ENCODE results near the gene SUN1.
"Not testable (repeated sequence)": the region's sequence is repeated elsewhere in the genome, so short reads cannot be mapped to it uniquely, and the experiment has no call there.

SUN1 gene

DNA sequence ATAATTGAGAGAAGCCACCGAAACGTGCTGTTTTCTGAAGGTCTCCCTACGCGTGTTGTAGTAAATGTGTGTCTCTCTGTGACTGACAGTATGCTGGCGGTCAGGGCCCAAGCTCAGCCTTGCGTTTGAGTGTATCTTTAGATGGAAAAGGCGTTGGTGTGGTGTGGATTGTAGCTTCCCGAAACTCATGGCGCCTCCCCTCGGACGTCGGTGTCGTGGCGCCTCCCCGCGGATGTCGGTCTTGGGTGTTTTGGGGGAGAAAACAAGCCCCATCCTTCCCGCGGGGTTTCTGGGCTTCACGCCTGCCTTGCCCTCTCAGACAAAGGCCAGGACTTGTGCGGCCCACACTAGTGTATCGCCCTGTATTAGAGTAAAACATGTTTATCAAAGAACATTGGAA is 12.8 kb downstream of the SUN1 start:
- peaks cover 78% of the 10 kb centered on the region for H3K36me3 Mint-ChIP-seq (ENCODE audit: low read depth)

DNA sequence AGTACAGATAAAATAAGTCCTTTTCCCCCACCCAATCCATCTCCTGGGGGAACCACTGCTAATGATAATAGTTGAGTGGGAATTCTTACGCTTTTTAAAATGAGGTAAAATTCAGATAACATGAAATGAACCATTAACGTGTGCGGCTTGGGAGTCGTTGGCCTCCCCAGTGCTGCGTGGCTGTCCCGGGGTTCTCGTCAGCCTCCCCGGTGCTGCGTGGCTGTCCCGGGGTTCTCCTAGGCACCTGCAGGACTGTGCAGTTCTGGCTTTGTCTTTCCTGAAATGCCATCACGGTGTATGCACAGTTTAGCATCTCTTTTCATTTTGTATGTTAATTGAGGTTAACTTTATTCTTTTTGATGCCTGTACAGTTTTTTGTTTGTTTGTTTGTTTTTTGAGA is 13.5 kb downstream of the SUN1 start:
- Mint-ChIP-seq H3K36me3 (ENCODE audit: low read depth) (peaks cover 76% of the 10 kb centered on the region), H3K27ac (no peak overlapping the region), H3K9me3 (peaks cover 9% of the 10 kb centered on the region), H3K27me3 (ENCODE audit: low read depth, poor library complexity) (no peaks in the 10 kb centered on the region), H3K4me3 (no peak overlapping the region), H3K4me1 (peaks cover 14% of the 10 kb centered on the region)
- TF ChIP-seq, protein P1, sequence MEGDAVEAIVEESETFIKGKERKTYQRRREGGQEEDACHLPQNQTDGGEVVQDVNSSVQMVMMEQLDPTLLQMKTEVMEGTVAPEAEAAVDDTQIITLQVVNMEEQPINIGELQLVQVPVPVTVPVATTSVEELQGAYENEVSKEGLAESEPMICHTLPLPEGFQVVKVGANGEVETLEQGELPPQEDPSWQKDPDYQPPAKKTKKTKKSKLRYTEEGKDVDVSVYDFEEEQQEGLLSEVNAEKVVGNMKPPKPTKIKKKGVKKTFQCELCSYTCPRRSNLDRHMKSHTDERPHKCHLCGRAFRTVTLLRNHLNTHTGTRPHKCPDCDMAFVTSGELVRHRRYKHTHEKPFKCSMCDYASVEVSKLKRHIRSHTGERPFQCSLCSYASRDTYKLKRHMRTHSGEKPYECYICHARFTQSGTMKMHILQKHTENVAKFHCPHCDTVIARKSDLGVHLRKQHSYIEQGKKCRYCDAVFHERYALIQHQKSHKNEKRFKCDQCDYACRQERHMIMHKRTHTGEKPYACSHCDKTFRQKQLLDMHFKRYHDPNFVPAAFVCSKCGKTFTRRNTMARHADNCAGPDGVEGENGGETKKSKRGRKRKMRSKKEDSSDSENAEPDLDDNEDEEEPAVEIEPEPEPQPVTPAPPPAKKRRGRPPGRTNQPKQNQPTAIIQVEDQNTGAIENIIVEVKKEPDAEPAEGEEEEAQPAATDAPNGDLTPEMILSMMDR (IDR thresholded peaks at IDR 0.05): no peak
- no peak for DNase-seq

More for the DNA sequence above, 12.8 kb downstream of the SUN1 start:
- Mint-ChIP-seq H3K9me3 (peaks cover 9% of the 10 kb centered on the region), H3K4me1 (peaks cover 14% of the 10 kb centered on the region), H3K27ac (peak overlapping the region; percentile 39), H3K4me3 (no peak overlapping the region), H3K27me3 (ENCODE audit: low read depth, poor library complexity) (no peaks in the 10 kb centered on the region)
- TF ChIP-seq, protein P1 (IDR thresholded peaks at IDR 0.05): no peak
- no peak for DNase-seq

DNA sequence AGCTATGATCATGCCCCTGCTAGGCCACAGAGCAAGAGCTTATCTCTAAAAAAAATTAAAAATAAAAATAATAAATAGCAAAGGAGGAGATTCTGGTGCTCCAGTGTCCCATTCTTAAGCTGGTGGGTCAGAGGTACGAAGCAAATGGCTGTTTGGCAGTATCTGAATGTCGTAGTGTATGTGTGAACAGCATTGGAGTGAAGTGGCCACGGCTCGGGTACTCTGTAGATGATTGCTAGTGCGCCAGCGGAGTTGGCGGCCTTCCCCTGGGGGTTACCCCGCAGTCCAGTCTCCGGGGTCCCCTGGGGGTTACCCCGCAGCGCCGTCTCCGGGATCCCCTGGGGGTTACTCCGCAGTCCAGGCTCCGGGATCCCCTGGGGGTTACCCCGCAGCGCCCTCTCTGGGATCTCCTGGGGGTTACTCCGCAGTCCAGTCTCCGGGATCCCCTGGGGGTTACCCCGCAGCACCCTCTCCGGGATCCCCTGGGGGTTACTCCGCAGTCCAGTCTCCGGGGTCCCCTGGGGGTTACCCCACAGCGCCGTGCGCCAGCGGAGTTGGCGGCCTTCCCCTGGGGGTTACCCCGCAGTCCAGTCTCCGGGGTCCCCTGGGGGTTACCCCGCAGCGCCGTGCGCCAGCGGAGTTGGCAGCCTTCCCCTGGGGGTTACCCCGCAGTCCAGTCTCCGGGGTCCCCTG is 14.8 kb downstream of the SUN1 start:
- H3K9me3 Mint-ChIP-seq; DNase-seq; H3K4me3 Mint-ChIP-seq; H3K27ac Mint-ChIP-seq; H3K4me1 Mint-ChIP-seq; H3K27me3 Mint-ChIP-seq (ENCODE audit: low read depth, poor library complexity): not testable (repeated sequence)
- H3K36me3 Mint-ChIP-seq (ENCODE audit: low read depth): peaks cover 72% of the 10 kb centered on the region

DNA sequence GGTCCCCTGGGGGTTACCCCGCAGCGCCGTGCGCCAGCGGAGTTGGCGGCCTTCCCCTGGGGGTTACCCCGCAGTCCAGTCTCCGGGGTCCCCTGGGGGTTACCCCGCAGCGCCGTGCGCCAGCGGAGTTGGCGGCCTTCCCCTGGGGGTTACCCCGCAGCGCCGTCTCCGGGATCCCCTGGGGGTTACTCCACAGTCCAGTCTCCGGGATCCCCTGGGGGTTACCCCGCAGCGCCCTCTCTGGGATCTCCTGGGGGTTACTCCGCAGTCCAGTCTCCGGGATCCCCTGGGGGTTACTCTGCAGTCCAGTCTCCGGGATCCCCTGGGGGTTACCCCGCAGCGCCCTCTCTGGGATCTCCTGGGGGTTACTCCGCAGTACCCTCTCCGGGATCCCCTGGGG is 15.5 kb downstream of the SUN1 start:
- H3K4me1 Mint-ChIP-seq; H3K9me3 Mint-ChIP-seq; DNase-seq; H3K27me3 Mint-ChIP-seq (ENCODE audit: low read depth, poor library complexity); H3K4me3 Mint-ChIP-seq; H3K27ac Mint-ChIP-seq: not testable (repeated sequence)
- H3K36me3 Mint-ChIP-seq (ENCODE audit: low read depth): peaks cover 71% of the 10 kb centered on the region

DNA sequence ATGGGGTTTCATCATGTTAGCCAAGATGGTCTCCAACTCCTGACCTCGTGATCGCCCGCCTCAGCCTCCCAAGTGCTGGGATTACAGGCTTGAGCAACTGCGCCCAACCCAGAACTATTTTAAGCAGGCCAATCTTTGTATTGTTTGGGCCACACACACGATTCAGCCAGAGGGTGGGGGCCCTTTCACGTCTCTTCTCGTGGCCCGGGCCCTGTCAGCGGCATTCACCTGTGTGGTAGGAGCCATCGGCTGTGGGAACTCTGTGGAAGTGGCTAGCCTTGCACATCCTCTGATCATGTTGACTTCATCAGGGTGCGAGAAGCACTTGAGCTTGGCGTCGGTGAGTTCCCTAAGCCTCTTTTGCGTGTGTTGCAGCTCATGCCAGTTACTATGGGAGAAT is 16.9 kb downstream of the SUN1 start:
- H3K36me3 Mint-ChIP-seq (ENCODE audit: low read depth): peaks cover 71% of the 10 kb centered on the region
- H3K27me3 Mint-ChIP-seq (ENCODE audit: low read depth, poor library complexity): no peaks in the 10 kb centered on the region
- no peak for DNase-seq
- no peak overlapping the region for H3K4me3 Mint-ChIP-seq
- H3K27ac Mint-ChIP-seq: peak overlapping the region; percentile 61
- H3K9me3 Mint-ChIP-seq: peaks cover 9% of the 10 kb centered on the region
- H3K4me1 Mint-ChIP-seq: no peaks in the 10 kb centered on the region
- TF ChIP-seq, protein P1 (IDR thresholded peaks at IDR 0.05): no peak

DNA sequence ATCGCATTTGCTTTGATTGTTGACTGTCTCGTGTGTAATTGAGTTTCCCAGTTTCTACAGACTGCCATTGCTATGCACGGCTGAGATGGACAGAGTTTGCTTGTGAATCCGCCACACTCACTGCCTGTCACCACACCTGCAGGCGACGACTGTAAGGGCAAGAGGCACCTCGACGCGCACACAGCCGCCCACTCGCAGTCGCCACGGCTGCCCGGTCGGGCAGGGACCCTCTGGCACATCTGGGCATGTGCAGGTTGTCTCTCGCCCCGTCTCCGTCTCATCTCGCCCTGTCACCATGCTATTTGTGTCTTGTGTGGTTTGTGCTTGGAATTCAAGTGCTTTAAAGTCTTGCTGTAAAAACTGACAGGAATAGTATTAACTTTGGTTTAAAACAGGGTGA is 17.5 kb downstream of the SUN1 start:
- no peak for DNase-seq
- Mint-ChIP-seq H3K4me1 (no peaks in the 10 kb centered on the region), H3K4me3 (no peak overlapping the region), H3K27me3 (ENCODE audit: low read depth, poor library complexity) (no peaks in the 10 kb centered on the region), H3K9me3 (peaks cover 9% of the 10 kb centered on the region), H3K27ac (no peak overlapping the region), H3K36me3 (ENCODE audit: low read depth) (peaks cover 74% of the 10 kb centered on the region)
- TF ChIP-seq, protein P1 (IDR thresholded peaks at IDR 0.05): no peak

DNA sequence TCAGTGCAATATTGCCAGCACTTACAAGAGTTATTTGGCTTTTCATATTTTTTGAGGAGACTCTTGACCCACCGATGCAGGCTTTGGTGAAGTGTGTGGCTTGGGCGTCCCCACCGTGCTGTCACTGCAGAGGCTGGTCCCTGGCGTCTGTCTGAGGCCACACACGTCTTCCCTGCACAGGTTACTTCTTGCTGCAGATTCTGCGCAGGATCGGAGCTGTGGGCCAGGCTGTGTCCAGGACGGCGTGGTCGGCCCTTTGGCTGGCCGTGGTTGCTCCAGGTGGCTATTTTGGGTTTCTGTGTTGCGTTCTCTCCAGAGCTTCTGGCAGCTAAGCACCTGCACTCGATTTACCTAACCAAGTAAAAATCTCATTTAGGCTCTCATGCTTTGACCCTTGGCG is 18.9 kb downstream of the SUN1 start:
- Mint-ChIP-seq H3K27ac (no peak overlapping the region), H3K9me3 (peaks cover 9% of the 10 kb centered on the region), H3K4me1 (no peaks in the 10 kb centered on the region), H3K4me3 (no peak overlapping the region), H3K36me3 (ENCODE audit: low read depth) (peaks cover 71% of the 10 kb centered on the region), H3K27me3 (ENCODE audit: low read depth, poor library complexity) (no peaks in the 10 kb centered on the region)
- DNase-seq: no peak
- TF ChIP-seq, protein P1 (IDR thresholded peaks at IDR 0.05): no peak

Data from nephron progenitor cell (in vitro differentiated cells).